HG03066 (cell line): Measurements from ENCODE around the gene FAM177B.
"Not testable (repeated sequence)": the region's sequence is repeated elsewhere in the genome, so short reads cannot be mapped to it uniquely, and the experiment has no call there.

Source experiments
- ATAC-seq: cut with Tn5 transposase; IDR thresholded peaks from one replicate; pipeline ENCODE4 v1.9.1; 2021; ENCODE audit warnings: low read depth; ENCODE audit not compliant: unreplicated experiment

FAM177B gene

GRCh38 chr1:222739465-222739864, 2.5 kb downstream of the FAM177B start:
- no peak for ATAC-seq

DNA sequence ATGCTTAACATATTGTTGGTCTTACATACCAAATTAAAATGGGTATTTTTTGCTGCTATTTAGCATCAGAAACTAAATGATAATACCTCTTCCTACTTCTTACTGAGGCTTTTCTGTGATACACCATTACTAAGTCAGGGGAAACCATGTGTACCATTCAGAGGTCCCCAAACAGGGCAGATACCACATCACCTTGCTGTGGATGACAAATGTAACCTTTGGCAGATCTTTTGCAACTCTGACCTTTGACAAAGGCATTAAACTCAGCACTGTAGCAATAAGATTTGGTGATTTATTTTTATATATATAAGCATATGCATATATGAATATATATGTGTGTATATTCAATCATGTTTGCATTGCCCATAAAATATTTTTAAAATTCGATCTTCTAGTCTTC, 2.9 kb downstream of the FAM177B start:
- ATAC-seq: no peak

DNA sequence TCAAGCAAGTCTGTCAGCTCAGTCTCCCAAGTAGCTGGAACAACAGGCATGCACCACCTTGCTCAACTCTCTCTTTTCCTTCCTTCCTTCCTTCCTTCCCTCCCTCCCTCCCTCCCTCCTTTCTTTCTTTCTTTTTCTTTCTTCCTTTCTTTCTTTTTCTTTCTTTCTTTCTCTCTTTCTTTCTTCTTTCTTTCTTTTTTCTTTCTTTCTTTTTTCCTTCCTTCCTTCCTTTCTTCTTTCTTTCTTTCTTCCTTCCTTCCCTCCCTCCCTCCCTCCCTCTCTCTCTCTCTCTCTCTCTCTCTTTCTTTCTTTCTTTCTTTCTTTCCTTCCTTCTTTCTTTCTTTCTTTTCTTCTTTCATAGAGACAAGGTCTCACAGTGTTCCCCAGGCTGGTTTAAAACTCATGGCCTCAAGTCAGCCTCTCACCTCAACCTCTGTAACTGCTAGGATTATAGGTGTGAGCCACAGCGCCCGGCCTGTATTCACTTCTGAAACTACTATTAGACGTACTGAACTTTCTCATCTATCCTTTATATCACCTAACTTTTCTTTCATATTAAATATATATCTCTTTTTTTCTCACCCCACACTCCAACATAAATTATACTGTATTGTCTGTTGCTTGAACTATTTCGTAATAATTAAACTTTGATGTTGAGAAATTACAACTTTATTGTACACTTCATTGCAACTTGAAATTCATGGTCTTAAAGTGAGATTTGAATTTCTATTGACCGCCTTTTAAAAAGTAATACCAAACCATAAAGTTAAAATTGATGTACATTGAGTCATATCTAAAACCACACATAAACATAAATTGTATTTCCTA, 4.8 kb downstream of the FAM177B start:
- not testable (repeated sequence) for ATAC-seq

DNA sequence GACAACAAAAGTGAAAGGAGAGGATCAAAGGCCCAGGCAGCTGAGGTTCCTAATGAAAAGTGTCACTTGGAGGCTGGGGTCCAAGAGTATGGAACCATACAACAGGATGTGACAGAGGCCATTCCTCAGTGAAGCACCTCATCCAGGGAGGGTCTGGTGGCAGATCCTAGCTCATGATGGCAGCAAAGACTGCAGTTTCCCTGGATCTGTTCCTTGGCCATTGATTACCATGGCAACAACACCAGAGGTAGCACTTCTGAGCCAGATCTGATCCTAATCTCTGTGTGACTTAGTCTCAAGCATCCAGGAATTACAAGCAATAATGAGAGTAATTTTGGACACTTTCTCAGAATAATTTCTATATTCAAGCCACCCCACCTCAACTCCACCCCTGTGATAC, 12.9 kb downstream of the FAM177B start:
- no peak for ATAC-seq

GRCh38 chr1:222750651-222751050, 13.6 kb downstream of the FAM177B start:
- ATAC-seq: peak; percentile 92

- ATAC-seq: no peak
Measured at GRCh38 chr1:222751255-222751654, 14.3 kb downstream of the FAM177B start.

DNA sequence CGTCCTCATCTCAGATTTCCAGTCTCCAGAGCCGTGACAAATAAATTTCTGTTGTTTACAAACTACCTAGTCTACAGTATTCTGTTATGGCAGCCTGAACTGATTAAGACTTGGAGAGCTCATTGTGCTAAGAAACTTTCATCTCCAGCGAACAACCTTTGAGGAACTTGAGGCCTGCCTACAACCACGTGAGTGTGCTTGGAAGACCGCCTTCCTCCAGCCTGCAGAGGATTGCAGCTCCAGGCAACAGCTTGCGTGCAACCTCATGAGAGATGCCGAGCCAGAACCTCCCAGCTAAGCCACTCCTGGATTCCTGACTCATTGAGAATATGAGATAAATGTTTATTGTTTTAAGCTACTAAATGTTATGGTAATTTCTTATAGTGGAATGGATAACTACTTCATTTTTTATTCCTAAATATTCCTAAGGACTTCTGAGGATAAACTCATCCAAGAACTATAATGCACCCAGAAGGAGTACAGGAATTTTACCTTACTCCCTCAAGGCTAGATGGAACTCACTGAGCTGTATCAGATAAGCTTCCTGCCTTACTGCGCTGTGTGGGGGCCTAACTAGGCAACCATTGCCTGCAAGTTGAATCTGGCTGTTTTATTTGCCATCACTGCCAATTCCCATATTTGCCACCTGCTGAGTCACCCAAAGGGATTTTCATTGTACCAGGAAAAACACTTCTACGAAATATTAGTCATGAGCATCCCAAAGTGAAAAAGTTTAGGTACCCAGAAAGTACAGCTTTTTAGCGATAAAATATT, 17.6 kb downstream of the FAM177B start:
- no peak for ATAC-seq

- no peak for ATAC-seq
Measured at GRCh38 chr1:222757646-222758268, 20.8 kb downstream of the FAM177B start.

- ATAC-seq: no peak
Measured at GRCh38 chr1:222759451-222760035, 22.5 kb downstream of the FAM177B start.

GRCh38 chr1:222761083-222761482, 24.1 kb downstream of the FAM177B start:
- ATAC-seq: no peak

DNA sequence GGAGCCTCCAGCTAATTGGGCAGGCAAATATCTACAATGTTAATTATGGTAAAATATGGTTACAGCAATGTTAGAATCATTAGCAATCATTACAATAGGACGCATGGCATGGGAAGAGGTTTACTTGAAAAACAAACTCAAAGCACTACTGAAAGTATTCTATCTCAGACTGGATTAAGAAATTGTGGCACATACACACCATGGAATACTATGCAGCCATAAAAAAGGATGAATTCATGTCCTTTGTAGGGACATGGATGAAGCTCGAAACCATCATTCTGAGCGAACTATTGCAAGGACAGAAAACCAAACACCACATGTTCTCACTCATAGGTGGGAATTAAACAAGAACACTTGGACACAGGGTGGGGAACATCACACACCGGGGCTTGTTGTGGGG, 25.2 kb downstream of the FAM177B start:
- ATAC-seq: not testable (repeated sequence)

GRCh38 chr1:222767152-222767571, 30.2 kb downstream of the FAM177B start:
- no peak for ATAC-seq

- no peak for ATAC-seq
Measured at GRCh38 chr1:222768592-222768991, 31.6 kb downstream of the FAM177B start.

DNA sequence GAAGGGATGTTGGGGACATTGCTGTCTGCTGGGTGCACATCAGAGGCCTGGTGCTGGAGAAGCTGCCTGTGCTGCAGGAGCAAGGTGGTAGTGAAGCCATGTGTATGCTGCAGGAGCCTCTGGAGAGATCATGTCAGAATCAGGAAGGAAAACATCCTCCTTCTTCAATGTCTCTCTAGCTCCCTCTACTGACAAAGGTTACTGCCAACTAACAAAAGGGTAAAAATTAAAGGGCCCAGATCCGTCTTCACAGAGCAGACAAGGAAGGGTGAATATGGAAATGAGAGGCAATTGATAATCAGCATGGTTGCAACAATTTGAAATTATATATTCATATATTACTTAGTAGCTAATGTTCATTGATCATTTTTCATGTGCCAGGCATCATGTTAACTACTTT, 32.2 kb downstream of the FAM177B start:
- ATAC-seq: no peak

- ATAC-seq: no peak
Measured at GRCh38 chr1:222769971-222770620, 33.1 kb downstream of the FAM177B start.

- peak; percentile 93 for ATAC-seq
Measured at GRCh38 chr1:222772996-222773379, 36.0 kb downstream of the FAM177B start.

DNA sequence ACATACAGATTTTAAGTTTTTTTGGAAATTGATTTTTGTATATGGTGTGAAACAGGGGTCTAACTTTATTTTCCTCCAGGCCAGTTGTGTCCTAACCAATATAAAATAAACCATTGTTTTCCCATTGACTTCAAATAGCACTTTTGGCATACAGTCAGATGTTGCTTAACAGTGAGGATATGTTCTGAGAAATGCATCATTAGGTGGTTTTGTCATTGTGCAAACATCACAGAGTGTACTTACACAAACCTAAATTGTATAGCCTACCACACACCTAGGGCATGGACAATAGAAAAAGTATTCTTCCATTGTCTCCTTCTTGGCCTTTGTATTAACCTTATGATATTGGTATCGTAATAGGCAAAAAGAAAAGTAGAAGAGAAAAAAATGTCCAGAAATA, 40.5 kb downstream of the FAM177B start:
- no peak for ATAC-seq

- ATAC-seq: no peak
Measured at GRCh38 chr1:222777977-222778376, 41.0 kb downstream of the FAM177B start.

DNA sequence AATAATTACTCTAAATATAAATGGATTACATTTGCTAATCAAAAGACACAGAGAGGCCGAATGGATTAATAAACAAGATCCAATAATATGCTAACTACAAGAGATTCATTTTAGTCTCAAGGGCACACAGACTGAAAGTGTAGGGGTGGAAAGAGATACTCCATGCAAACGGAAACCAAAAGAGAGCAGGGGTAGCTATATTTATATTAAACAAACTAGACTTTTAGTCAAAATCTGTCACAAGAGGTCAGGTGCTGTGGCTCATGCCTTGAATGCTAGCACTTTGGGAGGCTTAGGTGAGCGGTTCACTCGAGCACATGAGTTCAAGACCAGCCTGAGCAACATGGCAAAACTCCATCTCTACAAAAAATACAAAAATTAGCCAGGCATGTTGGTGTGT, 44.2 kb downstream of the FAM177B start:
- peak; percentile 70 for ATAC-seq

DNA sequence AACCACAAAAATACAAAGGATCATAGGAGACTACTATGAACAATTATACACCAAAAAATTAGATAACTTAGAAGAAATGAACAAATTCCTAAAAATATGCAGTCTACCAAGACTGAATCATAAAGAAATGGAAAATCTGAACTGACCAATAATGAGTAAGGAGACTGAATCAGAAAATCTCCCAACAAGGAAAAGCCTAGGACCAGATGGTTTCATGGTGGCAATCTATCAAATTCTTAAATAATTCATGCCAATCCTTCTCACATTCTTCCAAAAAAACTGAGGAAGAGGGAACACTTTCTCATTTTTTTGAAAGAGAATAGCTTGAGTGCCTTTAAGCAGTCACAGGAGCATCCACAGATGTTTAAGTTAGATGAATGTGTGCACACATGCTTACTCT, 46.0 kb downstream of the FAM177B start:
- no peak for ATAC-seq

GRCh38 chr1:222784371-222784770, 47.4 kb downstream of the FAM177B start:
- no peak for ATAC-seq
